HuH-7.5 (cell line): ENCODE data around the gene TMEM255B.

Experiments
- DNase-seq: peaks from one replicate; pipeline ENCODE4 v3.0.0; 2011; ENCODE audit warnings: low spot score

Gene TMEM255B

DNA sequence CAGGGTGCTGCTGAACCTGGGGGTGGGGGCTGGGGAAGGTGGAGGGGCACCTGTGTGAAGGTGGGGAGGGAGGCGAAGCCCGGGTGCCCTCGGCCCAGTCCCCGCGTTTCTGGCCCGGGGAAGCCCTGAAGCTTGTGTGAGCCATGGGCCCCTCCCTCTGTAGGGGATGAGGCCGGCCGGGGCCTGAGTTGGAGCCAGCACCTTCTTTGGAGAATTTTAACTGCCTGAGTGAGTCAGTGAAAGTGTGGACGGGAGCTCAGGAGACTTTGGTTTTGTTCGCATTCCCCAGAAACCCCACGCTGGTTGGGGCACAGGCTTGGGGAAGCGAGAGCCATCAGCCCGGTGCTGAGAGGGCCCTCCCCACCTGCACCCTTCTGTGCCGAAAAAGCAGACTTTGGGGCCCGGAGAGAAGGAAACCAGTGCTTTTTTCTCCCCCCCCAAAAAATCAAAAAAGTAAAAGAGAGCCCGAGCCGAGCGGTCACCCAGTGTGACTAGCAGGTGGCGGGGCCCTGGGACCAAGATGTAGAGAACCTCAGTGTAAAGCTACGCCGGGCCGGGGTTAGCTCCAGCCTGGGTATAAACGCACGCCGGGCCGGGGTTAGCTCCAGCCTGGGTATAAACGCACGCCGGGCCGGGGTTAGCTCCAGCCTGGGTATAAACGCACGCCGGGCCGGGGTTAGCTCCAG lies 45.1 kb downstream of the TMEM255B start:
- no peak for DNase-seq

GRCh38 chr13:113804703-113805430 lies 45.8 kb downstream of the TMEM255B start:
- DNase-seq, result no peak

- no peak for DNase-seq
Observed at GRCh38 chr13:113805431-113806103, 46.5 kb downstream of the TMEM255B start.

DNA sequence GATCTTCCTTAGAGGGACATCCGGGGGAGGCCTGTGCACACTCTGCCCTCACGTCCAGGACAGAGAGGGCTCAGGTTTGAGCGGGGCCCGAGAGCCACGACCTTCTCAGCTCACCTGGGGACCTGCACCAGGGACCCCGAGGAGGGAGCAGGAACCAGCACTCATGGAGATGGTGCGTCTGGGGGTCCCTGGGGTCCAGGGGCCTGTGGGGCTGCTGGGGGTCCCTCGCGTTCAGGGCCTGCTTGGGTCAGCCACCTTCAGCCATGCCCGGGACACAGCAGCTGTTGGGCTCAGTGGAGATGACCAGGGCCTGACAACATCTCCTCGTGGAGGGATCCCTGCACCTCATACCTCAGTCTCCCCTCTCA lies 47.1 kb downstream of the TMEM255B start:
- no peak for DNase-seq

DNA sequence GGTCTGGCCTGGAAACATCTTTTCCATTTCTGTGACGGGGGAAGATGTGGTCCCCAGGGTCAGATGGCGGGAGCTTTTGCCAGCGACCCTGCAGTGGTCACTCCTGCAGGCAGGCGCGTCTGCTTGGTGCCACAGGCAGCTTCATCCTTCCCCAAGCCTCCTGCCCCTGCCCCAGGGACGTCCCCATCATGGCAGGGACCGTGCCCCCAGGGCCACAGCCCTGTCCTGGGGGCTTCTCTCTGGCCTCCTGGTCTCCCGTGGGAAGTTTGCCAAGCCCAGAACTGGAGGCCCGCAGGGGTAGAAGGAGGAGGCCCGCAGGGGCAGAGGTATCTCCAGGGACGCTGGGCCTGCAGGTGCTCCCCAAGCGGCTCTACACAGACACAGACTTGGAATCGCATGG lies 47.5 kb downstream of the TMEM255B start:
- no peak for DNase-seq

- DNase-seq, result no peak
Observed at GRCh38 chr13:113808058-113808834, 49.2 kb downstream of the TMEM255B start.

DNA sequence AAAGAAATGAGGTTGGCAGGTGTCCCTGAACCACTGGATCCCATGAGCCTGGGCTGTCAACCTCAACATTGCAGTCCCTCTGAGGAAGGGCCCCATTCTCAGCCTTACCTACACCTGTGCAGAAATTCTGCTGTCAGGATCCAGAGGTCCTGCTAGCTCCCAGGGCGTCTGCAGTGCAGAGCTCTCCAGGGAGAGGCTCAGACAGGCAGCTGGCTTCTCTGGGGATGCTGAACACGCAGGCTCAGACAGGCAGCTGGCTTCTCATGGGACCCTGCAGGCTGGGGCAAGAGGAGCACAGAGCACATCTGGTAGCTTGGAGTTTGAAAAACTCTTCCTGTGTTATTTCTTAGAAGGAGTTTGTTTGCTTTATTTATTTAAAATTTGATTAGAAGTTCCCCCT lies 50.9 kb downstream of the TMEM255B start:
- DNase-seq, result no peak

DNA sequence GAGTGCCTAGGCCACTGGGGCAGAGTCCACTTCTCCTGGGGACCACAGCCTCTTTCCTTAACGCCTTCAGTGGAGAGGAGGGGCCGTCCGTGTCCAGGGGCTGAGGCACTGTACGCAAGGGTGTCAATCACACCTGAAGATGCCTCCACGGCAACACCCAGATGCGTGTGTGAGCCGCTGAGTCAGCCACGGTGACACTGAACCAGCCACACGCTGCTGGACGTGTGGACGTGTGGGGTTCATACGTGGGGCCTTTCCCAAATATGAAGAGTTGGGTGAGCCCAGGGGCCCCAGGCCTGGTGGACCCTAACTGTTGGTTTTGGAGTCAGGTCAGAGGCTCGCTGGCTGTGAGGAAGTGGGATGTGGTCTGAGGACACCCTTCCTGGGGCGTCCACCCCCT lies 51.6 kb downstream of the TMEM255B start:
- no peak for DNase-seq

- DNase-seq, result no peak
Observed at GRCh38 chr13:113811081-113811928, 52.3 kb downstream of the TMEM255B start.

- no peak for DNase-seq
Observed at GRCh38 chr13:113812178-113813040, 53.4 kb downstream of the TMEM255B start.

GRCh38 chr13:113813070-113813748 lies 54.2 kb downstream of the TMEM255B start:
- no peak for DNase-seq

DNA sequence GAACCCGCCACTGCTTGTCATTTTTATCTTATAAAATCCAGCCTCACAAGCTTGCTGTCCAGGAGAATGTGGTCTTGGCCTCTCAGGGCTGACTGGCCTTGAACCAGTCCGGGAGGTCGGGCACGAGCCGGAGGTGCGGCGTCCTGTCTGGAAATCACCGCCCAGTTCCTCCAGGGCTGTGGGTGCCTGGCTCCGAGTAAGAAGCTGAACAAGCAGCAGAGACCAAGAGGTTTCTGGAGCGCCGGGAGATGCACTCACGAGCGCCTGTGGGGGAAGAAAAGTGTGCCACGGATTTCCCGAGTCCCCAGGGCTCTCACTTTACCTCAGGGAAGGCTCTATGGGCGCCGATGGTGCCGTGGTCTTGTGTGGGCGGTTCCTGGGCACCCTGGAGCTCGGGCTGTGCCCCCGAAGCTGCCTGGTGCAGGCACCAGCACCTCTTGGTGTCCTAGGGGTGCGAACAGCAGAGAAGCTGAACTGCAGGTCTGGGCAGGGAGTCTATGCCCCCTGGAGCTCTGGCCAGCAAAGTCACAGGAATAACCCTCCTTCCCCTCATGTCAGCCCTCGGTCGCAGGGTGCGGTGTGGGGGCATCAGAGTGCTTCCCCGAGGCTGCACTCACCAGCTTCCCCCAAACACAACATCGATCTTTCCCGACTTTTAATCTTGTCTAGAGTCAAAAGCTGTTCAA lies 54.9 kb downstream of the TMEM255B start:
- no peak for DNase-seq

DNA sequence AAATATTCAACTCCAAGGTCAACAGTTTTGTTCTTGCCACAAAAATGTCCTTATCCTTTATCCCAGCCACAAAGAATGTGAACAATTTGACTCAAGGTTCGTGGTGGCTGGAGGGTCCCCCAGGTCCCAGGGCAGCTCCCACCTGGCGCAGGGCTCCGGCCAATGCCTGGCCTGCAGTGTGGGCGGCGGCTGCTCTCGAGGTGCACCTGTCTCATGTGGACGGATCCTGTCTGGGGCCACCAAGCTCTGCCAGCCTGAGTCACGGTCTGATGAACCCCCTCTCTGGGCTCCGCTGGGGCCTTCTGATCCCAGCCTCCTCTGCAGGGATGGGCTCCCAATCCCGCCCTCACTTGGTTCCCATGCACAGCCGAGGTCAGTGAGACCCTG lies 55.4 kb downstream of the TMEM255B start:
- no peak for DNase-seq

- DNase-seq, result no peak
Observed at GRCh38 chr13:113815151-113816058, 56.4 kb downstream of the TMEM255B start.

- DNase-seq, result no peak
Observed at GRCh38 chr13:113816254-113816929, 57.4 kb downstream of the TMEM255B start.

GRCh38 chr13:113816946-113817859 lies 58.2 kb downstream of the TMEM255B start:
- peak; percentile 74 for DNase-seq
